Measurements from ENCODE around the gene TSHZ2. TPM values are rescaled to one million over a fixed set of nuclear protein-coding genes. Genes with fewer than 3 reads are reported as not detected.

Gene TSHZ2
- total and polyA plus RNA-seq, 4 donors, result 0.93 to 8.8 (median 3.8) TPM

DNA sequence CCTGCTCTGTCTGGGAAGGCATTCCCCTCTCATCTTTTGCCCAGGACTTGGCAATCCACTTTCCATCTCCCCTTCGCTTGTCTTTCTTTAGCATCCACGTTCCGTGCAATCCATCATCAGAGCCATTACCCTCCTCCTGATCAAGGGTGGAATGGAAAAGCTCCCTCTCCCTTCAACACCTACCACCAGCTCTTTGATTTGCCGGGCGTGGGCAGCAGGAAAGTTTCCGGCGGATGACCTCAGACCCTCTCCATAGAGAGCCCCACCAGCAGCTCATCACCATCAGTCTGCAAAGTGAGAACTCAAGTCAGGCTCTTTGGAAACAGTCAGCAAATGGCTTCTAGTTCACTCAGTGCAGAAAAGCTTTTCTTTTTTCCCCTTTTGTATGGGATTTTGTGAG lies 76.2 kb downstream of the TSHZ2 start:
- DNase-seq, result peak; percentile 32 to 67 (median 48)
- H3K9ac ChIP-seq (ENCODE audit: insufficient read depth in 1 of 2, low read length in 2 of 2), result no peak overlapping the region
- peaks cover 0 to 14% (median 5%) of the 10 kb centered on the region in 4 donors for H3K36me3 ChIP-seq (ENCODE audit: control insufficient read depth in 4 of 4, insufficient read depth in 4 of 4, low read length in 4 of 4)
- H3K9me3 ChIP-seq (ENCODE audit: control insufficient read depth in 4 of 4, insufficient read depth in 3 of 4, low read length in 3 of 4), result no peaks in the 10 kb centered on the region
- ATAC-seq (ENCODE audit: insufficient read depth, low FRiP score), result no peak
- TF ChIP-seq, protein P1, sequence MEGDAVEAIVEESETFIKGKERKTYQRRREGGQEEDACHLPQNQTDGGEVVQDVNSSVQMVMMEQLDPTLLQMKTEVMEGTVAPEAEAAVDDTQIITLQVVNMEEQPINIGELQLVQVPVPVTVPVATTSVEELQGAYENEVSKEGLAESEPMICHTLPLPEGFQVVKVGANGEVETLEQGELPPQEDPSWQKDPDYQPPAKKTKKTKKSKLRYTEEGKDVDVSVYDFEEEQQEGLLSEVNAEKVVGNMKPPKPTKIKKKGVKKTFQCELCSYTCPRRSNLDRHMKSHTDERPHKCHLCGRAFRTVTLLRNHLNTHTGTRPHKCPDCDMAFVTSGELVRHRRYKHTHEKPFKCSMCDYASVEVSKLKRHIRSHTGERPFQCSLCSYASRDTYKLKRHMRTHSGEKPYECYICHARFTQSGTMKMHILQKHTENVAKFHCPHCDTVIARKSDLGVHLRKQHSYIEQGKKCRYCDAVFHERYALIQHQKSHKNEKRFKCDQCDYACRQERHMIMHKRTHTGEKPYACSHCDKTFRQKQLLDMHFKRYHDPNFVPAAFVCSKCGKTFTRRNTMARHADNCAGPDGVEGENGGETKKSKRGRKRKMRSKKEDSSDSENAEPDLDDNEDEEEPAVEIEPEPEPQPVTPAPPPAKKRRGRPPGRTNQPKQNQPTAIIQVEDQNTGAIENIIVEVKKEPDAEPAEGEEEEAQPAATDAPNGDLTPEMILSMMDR (IDR thresholded peaks at IDR 0.05; ENCODE audit: control extremely low read depth, extremely low read depth), result no peak
- peaks cover 0 to 3% (median 0%) of the 10 kb centered on the region in 3 donors for H3K27me3 ChIP-seq (ENCODE audit: control insufficient read depth in 3 of 3, insufficient read depth in 3 of 3, low read length in 2 of 3)
- no peak overlapping the region for H3K27ac ChIP-seq (ENCODE audit: low read depth in 1 of 2, low read length in 1 of 2)
- no peak overlapping the region for H3K4me3 ChIP-seq
- peaks cover 0 to 14% (median 0%) of the 10 kb centered on the region in 5 donors for H3K4me1 ChIP-seq (ENCODE audit: control insufficient read depth in 5 of 5, insufficient read depth in 5 of 5, low read length in 5 of 5)
- WGBS, 2 donors, result 62 to 64% methylated on average over 7 of the region's 7 CpGs

DNA sequence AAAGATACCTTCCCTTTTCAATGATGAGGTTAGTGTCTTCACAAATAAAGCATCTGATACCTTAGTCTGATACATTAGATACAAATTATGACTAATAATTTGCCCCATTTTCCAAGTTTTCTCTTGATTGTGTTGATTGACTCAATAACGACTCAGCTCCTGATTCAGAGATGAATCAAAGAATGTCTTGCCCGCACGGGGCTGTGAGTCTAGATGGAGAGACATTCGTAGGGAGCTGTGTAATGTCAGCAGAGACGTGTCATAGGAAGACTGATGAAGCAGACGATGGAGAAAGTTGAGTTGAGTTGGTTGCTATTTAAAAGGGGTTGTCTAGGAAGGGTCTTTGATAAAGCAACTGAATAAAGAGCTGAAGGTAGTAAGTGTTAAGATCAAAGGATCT lies 78.2 kb downstream of the TSHZ2 start:
- TF ChIP-seq, protein P1 (IDR thresholded peaks at IDR 0.05; ENCODE audit: control extremely low read depth, extremely low read depth), result no peak
- H3K36me3 ChIP-seq (ENCODE audit: control insufficient read depth in 4 of 4, insufficient read depth in 4 of 4, low read length in 4 of 4), result peaks cover 0 to 10% (median 5%) of the 10 kb centered on the region in 4 donors
- no peak for ATAC-seq (ENCODE audit: insufficient read depth, low FRiP score)
- DNase-seq, result no peak
- H3K4me1 ChIP-seq (ENCODE audit: control insufficient read depth in 5 of 5, insufficient read depth in 5 of 5, low read length in 5 of 5), result peaks cover 0 to 14% (median 0%) of the 10 kb centered on the region in 5 donors
- H3K9ac ChIP-seq (ENCODE audit: insufficient read depth in 1 of 2, low read length in 2 of 2), result no peak overlapping the region
- no peak overlapping the region for H3K4me3 ChIP-seq
- WGBS, 2 donors, result 85 to 91% methylated on average over 6 of the region's 6 CpGs
- H3K27me3 ChIP-seq (ENCODE audit: control insufficient read depth in 3 of 3, insufficient read depth in 3 of 3, low read length in 2 of 3), result no peaks in the 10 kb centered on the region
- H3K9me3 ChIP-seq (ENCODE audit: control insufficient read depth in 4 of 4, insufficient read depth in 3 of 4, low read length in 3 of 4), result no peaks in the 10 kb centered on the region
- H3K27ac ChIP-seq (ENCODE audit: low read depth in 1 of 2, low read length in 1 of 2), result no peak overlapping the region

DNA sequence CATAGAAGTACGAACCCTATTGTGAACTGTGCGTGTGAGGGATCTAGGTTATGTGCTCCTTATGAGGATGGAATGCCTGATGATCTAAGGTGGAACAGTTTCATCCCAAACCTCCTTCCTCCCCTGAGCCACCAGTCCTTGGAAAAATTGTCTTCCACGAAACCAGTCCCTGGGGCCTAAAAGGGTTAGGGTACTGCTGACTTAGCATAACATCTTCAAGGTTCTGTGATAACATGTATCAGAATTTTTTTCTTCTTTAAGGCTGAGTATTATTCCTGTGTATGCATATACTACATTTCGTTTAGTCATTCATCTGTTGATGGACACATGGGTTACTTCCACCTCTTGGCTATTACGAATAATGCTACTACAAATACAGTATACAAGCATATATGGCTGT lies 80.2 kb downstream of the TSHZ2 start:
- Histone ChIP-seq H3K36me3 (ENCODE audit: control insufficient read depth in 4 of 4, insufficient read depth in 4 of 4, low read length in 4 of 4) (peaks cover 0 to 7% (median under 1%) of the 10 kb centered on the region in 4 donors), H3K9ac (ENCODE audit: insufficient read depth in 1 of 2, low read length in 2 of 2) (no peak overlapping the region), H3K27me3 (ENCODE audit: control insufficient read depth in 3 of 3, insufficient read depth in 3 of 3, low read length in 2 of 3) (no peaks in the 10 kb centered on the region), H3K9me3 (ENCODE audit: control insufficient read depth in 4 of 4, insufficient read depth in 3 of 4, low read length in 3 of 4) (no peaks in the 10 kb centered on the region), H3K27ac (ENCODE audit: low read depth in 1 of 2, low read length in 1 of 2) (no peak overlapping the region), H3K4me1 (ENCODE audit: control insufficient read depth in 5 of 5, insufficient read depth in 5 of 5, low read length in 5 of 5) (peaks cover 0 to 14% (median 0%) of the 10 kb centered on the region in 5 donors), H3K4me3 (no peak overlapping the region)
- TF ChIP-seq, protein P1 (IDR thresholded peaks at IDR 0.05; ENCODE audit: control extremely low read depth, extremely low read depth), result no peak
- DNase-seq (no peak), ATAC-seq (ENCODE audit: insufficient read depth, low FRiP score) (no peak)
- 92 to 96% methylated on average over 5 of the region's 5 CpGs for WGBS, 2 donors

DNA sequence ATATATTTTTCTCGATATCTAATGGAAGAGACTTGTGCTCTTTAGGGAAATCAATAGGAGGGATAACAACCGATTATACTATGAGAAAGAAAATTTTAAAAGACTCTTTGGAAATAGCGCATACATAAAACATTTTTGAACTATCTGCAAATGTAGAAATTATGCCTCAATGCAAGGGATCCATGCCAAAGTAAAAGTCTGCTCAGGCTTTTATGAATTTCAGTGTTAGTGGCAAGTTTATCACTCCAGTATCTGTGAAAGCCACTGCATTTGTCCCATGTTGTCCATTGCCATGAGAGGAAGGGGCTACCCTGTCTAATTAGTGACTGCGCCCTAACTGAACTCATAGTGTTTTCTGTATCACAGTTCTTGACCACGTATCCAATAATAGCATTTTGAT lies 81.4 kb downstream of the TSHZ2 start:
- H3K27ac ChIP-seq (ENCODE audit: low read depth in 1 of 2, low read length in 1 of 2), result no peak overlapping the region
- H3K27me3 ChIP-seq (ENCODE audit: control insufficient read depth in 3 of 3, insufficient read depth in 3 of 3, low read length in 2 of 3), result no peaks in the 10 kb centered on the region
- 91 to 95% methylated on average over 5 of the region's 5 CpGs for WGBS, 2 donors
- no peaks in the 10 kb centered on the region for H3K9me3 ChIP-seq (ENCODE audit: control insufficient read depth in 4 of 4, insufficient read depth in 3 of 4, low read length in 3 of 4)
- no peak for ATAC-seq (ENCODE audit: insufficient read depth, low FRiP score)
- H3K4me1 ChIP-seq (ENCODE audit: control insufficient read depth in 5 of 5, insufficient read depth in 5 of 5, low read length in 5 of 5), result peaks cover 0 to 8% (median 0%) of the 10 kb centered on the region in 5 donors
- no peak overlapping the region for H3K9ac ChIP-seq (ENCODE audit: insufficient read depth in 1 of 2, low read length in 2 of 2)
- H3K36me3 ChIP-seq (ENCODE audit: control insufficient read depth in 4 of 4, insufficient read depth in 4 of 4, low read length in 4 of 4), result peaks cover 0 to 4% (median 0%) of the 10 kb centered on the region in 4 donors
- TF ChIP-seq, protein P1 (IDR thresholded peaks at IDR 0.05; ENCODE audit: control extremely low read depth, extremely low read depth), result no peak
- no peak overlapping the region for H3K4me3 ChIP-seq
- no peak for DNase-seq
